ENCODE results near the gene CLCA4.

Gene CLCA4

DNA sequence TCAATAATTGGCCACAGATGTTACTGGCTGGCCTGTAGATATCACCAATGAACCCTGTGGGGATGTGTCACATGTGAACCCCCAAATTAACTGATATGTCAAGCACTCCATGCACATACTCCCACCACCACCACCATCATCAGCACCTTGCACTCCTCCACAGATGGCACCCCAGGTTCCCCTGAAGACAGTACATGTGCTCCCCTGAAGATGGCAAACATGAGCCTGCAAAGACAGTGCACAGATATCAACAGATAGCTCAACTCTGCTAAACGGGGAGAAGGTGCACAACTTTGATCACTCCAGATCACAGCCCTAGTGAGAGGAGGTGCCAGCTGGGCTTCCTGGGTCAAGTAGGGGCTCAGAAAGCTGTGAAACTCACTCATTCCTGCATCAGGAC is 74.4 kb downstream of the CLCA4 start:
- no peak for DNase-seq (ENCODE audit: low read depth in 2 of 2)
- H3K4me3 ChIP-seq (replicated peaks in 1 of 2; ENCODE audit: low read depth in 2 of 2, low read length in 2 of 2): no peak overlapping the region
- TF ChIP-seq, protein P1, sequence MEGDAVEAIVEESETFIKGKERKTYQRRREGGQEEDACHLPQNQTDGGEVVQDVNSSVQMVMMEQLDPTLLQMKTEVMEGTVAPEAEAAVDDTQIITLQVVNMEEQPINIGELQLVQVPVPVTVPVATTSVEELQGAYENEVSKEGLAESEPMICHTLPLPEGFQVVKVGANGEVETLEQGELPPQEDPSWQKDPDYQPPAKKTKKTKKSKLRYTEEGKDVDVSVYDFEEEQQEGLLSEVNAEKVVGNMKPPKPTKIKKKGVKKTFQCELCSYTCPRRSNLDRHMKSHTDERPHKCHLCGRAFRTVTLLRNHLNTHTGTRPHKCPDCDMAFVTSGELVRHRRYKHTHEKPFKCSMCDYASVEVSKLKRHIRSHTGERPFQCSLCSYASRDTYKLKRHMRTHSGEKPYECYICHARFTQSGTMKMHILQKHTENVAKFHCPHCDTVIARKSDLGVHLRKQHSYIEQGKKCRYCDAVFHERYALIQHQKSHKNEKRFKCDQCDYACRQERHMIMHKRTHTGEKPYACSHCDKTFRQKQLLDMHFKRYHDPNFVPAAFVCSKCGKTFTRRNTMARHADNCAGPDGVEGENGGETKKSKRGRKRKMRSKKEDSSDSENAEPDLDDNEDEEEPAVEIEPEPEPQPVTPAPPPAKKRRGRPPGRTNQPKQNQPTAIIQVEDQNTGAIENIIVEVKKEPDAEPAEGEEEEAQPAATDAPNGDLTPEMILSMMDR (IDR thresholded peaks at IDR 0.05; ENCODE audit: low read depth, low read length): no peak
